Effector memory CD8-positive, alpha-beta T cell (primary cell): Measurements from ENCODE around the gene PTPRD.
"Not testable (repeated sequence)": the region's sequence is repeated elsewhere in the genome, so short reads cannot be mapped to it uniquely, and the experiment has no call there.

Experiments
- ATAC-seq: fragments of 150-1000 bp; cut with Tn5 transposase; replicated peaks from 2 replicates; pipeline ENCODE4 v1.10.0; 2021; ENCODE audit warnings: mild to moderate bottlenecking, moderate library complexity
- DNase-seq, 3 experiments: peaks; one replicate each; pipeline ENCODE4 v3.0.0; 2021
- H3K27ac Mint-ChIP-seq, 2 donors: one replicate each; pipeline ENCODE4 v1.8.0; 2022; ENCODE audit warnings: mild to moderate bottlenecking in 2 of 2, mixed read lengths in 2 of 2, moderate library complexity in 2 of 2
- H3K27me3 Mint-ChIP-seq, 2 donors: one replicate each; pipeline ENCODE4 v1.8.0; 2022; ENCODE audit warnings: mixed read lengths in 2 of 2
- H3K36me3 Mint-ChIP-seq: one replicate; pipeline ENCODE4 v1.8.0; 2022; ENCODE audit warnings: mild to moderate bottlenecking, moderate library complexity, mixed read lengths; ENCODE audit not compliant: insufficient read depth
- H3K4me1 Mint-ChIP-seq, 2 donors: one replicate each; pipeline ENCODE4 v1.8.0; 2022; ENCODE audit warnings: low read depth in 2 of 2, mixed read lengths in 2 of 2
- H3K4me3 Mint-ChIP-seq, 2 donors: one replicate each; pipeline ENCODE4 v1.8.0; 2022; ENCODE audit warnings: mild to moderate bottlenecking in 2 of 2, mixed read lengths in 2 of 2, moderate library complexity in 2 of 2
- H3K9me3 Mint-ChIP-seq, 2 donors: one replicate each; pipeline ENCODE4 v1.8.0; 2022; ENCODE audit warnings: mixed read lengths in 2 of 2

PTPRD gene

GRCh38 chr9:9173264-9173663 is 1439.5 kb downstream of the PTPRD start:
- Mint-ChIP-seq H3K4me3 (no peak overlapping the region), H3K9me3 (peaks cover 6 to 13% of the 10 kb centered on the region in 2 donors), H3K27ac (no peak overlapping the region), H3K4me1 (no peaks in the 10 kb centered on the region), H3K36me3 (no peaks in the 10 kb centered on the region), H3K27me3 (no peaks in the 10 kb centered on the region)
- DNase-seq (no peak), ATAC-seq (no peak)

- ATAC-seq (no peak), DNase-seq (no peak)
- Mint-ChIP-seq H3K4me3 (no peak overlapping the region), H3K9me3 (peaks cover 3 to 13% of the 10 kb centered on the region in 2 donors), H3K27me3 (no peaks in the 10 kb centered on the region), H3K27ac (no peak overlapping the region), H3K4me1 (no peaks in the 10 kb centered on the region), H3K36me3 (no peaks in the 10 kb centered on the region)
Measured at GRCh38 chr9:9170439-9171134, 1442.2 kb downstream of the PTPRD start.

GRCh38 chr9:9142001-9142400 is 1470.8 kb downstream of the PTPRD start:
- Mint-ChIP-seq H3K9me3 (no peaks in the 10 kb centered on the region), H3K27me3 (no peaks in the 10 kb centered on the region), H3K4me3 (no peak overlapping the region), H3K27ac (no peak overlapping the region), H3K4me1 (no peaks in the 10 kb centered on the region), H3K36me3 (no peaks in the 10 kb centered on the region)
- DNase-seq = no peak
- no peak for ATAC-seq

- Mint-ChIP-seq H3K4me3 (no peak overlapping the region), H3K4me1 (no peaks in the 10 kb centered on the region), H3K9me3 (no peaks in the 10 kb centered on the region), H3K27ac (no peak overlapping the region), H3K27me3 (no peaks in the 10 kb centered on the region), H3K36me3 (no peaks in the 10 kb centered on the region)
- ATAC-seq (no peak), DNase-seq (no peak)
Measured at GRCh38 chr9:9133526-9133925, 1479.3 kb downstream of the PTPRD start.

GRCh38 chr9:9124616-9125015 is 1488.2 kb downstream of the PTPRD start:
- DNase-seq (no peak), ATAC-seq (no peak)
- H3K4me1 Mint-ChIP-seq = no peaks in the 10 kb centered on the region
- peaks cover 3 to 15% of the 10 kb centered on the region in 2 donors for H3K9me3 Mint-ChIP-seq
- no peak overlapping the region for H3K27ac Mint-ChIP-seq
- H3K4me3 Mint-ChIP-seq = no peak overlapping the region
- H3K36me3 Mint-ChIP-seq = no peaks in the 10 kb centered on the region
- no peaks in the 10 kb centered on the region for H3K27me3 Mint-ChIP-seq

GRCh38 chr9:9122230-9122875 is 1490.4 kb downstream of the PTPRD start:
- no peak for ATAC-seq
- no peak overlapping the region for H3K27ac Mint-ChIP-seq
- peaks cover 3 to 15% of the 10 kb centered on the region in 2 donors for H3K9me3 Mint-ChIP-seq
- no peak overlapping the region for H3K4me3 Mint-ChIP-seq
- H3K4me1 Mint-ChIP-seq = no peaks in the 10 kb centered on the region
- DNase-seq = no peak
- H3K36me3 Mint-ChIP-seq = no peaks in the 10 kb centered on the region
- no peaks in the 10 kb centered on the region for H3K27me3 Mint-ChIP-seq

GRCh38 chr9:9117866-9118265 is 1494.9 kb downstream of the PTPRD start:
- H3K4me1 Mint-ChIP-seq = no peaks in the 10 kb centered on the region
- no peak for DNase-seq
- peaks cover 0 to 6% of the 10 kb centered on the region in 2 donors for H3K9me3 Mint-ChIP-seq
- no peak for ATAC-seq
- H3K27me3 Mint-ChIP-seq = no peaks in the 10 kb centered on the region
- no peaks in the 10 kb centered on the region for H3K36me3 Mint-ChIP-seq
- no peak overlapping the region for H3K4me3 Mint-ChIP-seq
- H3K27ac Mint-ChIP-seq = no peak overlapping the region

- no peaks in the 10 kb centered on the region for H3K4me1 Mint-ChIP-seq
- DNase-seq = no peak
- no peak overlapping the region for H3K27ac Mint-ChIP-seq
Measured at GRCh38 chr9:9112001-9112720, 1500.6 kb downstream of the PTPRD start.

GRCh38 chr9:9108641-9109040 is 1504.2 kb downstream of the PTPRD start:
- ATAC-seq = no peak
- DNase-seq = no peak
- no peak overlapping the region for H3K27ac Mint-ChIP-seq
- peaks cover 0 to 19% of the 10 kb centered on the region in 2 donors for H3K9me3 Mint-ChIP-seq
- H3K27me3 Mint-ChIP-seq = no peaks in the 10 kb centered on the region
- no peaks in the 10 kb centered on the region for H3K36me3 Mint-ChIP-seq
- no peak overlapping the region for H3K4me3 Mint-ChIP-seq
- no peaks in the 10 kb centered on the region for H3K4me1 Mint-ChIP-seq

More at GRCh38 chr9:9112001-9112720, 1500.6 kb downstream of the PTPRD start:
- Mint-ChIP-seq H3K27me3 (no peaks in the 10 kb centered on the region), H3K9me3 (peaks cover 0 to 16% of the 10 kb centered on the region in 2 donors), H3K4me3 (no peak overlapping the region), H3K36me3 (no peaks in the 10 kb centered on the region)
- no peak for ATAC-seq

GRCh38 chr9:9102295-9102694 is 1510.5 kb downstream of the PTPRD start:
- Mint-ChIP-seq H3K9me3 (peaks cover 0 to 7% of the 10 kb centered on the region in 2 donors), H3K36me3 (no peaks in the 10 kb centered on the region), H3K4me1 (no peaks in the 10 kb centered on the region), H3K4me3 (no peak overlapping the region), H3K27me3 (no peaks in the 10 kb centered on the region), H3K27ac (no peak overlapping the region)
- DNase-seq = no peak
- no peak for ATAC-seq

GRCh38 chr9:9100070-9100469 is 1512.7 kb downstream of the PTPRD start:
- Mint-ChIP-seq H3K4me3 (no peak overlapping the region), H3K36me3 (no peaks in the 10 kb centered on the region), H3K27me3 (no peaks in the 10 kb centered on the region), H3K27ac (no peak overlapping the region), H3K9me3 (peaks cover 0 to 8% of the 10 kb centered on the region in 2 donors), H3K4me1 (no peaks in the 10 kb centered on the region)
- DNase-seq = no peak
- ATAC-seq = no peak

- ATAC-seq (no peak), DNase-seq (no peak)
- Mint-ChIP-seq H3K9me3 (peaks cover 0 to 7% of the 10 kb centered on the region in 2 donors), H3K4me1 (no peaks in the 10 kb centered on the region), H3K4me3 (no peak overlapping the region), H3K27ac (no peak overlapping the region), H3K27me3 (no peaks in the 10 kb centered on the region), H3K36me3 (no peaks in the 10 kb centered on the region)
Measured at GRCh38 chr9:9099646-9100045, 1513.2 kb downstream of the PTPRD start.

- not testable (repeated sequence) for H3K36me3 Mint-ChIP-seq, ATAC-seq, DNase-seq, H3K4me3 Mint-ChIP-seq, H3K27me3 Mint-ChIP-seq, H3K4me1 Mint-ChIP-seq, H3K9me3 Mint-ChIP-seq, H3K27ac Mint-ChIP-seq
Measured at GRCh38 chr9:9097254-9097653, 1515.5 kb downstream of the PTPRD start.

- no peak for ATAC-seq
- Mint-ChIP-seq H3K27ac (no peak overlapping the region), H3K4me3 (no peak overlapping the region), H3K4me1 (no peaks in the 10 kb centered on the region), H3K36me3 (no peaks in the 10 kb centered on the region), H3K27me3 (no peaks in the 10 kb centered on the region), H3K9me3 (peaks cover 0 to 5% of the 10 kb centered on the region in 2 donors)
- DNase-seq = no peak
Measured at GRCh38 chr9:9091387-9091786, 1521.4 kb downstream of the PTPRD start.
